Liver (tissue), 9 donors: Measurements from ENCODE around the gene SAMD1. TPM values are rescaled to one million over a fixed set of nuclear protein-coding genes. Genes with fewer than 3 reads are reported as not detected.

Experiments used
- DNase-seq: peaks from one replicate; pipeline ENCODE4 v3.0.0-alpha.2; 2017; ENCODE audit warnings: low spot score
- H3K27ac ChIP-seq, 2 donors: one replicate each; pipeline ENCODE4 v1.7.0; 2013; ENCODE audit warnings: inconsistent platforms in 2 of 2, low read length in 2 of 2, control low read depth in 1 of 2, low read depth in 1 of 2, mild to moderate bottlenecking in 1 of 2
- H3K27me3 ChIP-seq, 4 donors: one replicate each; pipeline versions ENCODE4 v1.6.1 to v1.7.0; 2013; ENCODE audit warnings: low read length in 3 of 4, inconsistent platforms in 1 of 4, mild to moderate bottlenecking in 1 of 4, moderate library complexity in 1 of 4; ENCODE audit not compliant: control insufficient read depth in 4 of 4, insufficient read depth in 4 of 4
- H3K36me3 ChIP-seq, 4 donors: one replicate each; pipeline versions ENCODE4 v1.6.1 to v1.7.0; 2013; ENCODE audit warnings: low read length in 3 of 4, mild to moderate bottlenecking in 3 of 4, low read depth in 1 of 4, moderate library complexity in 1 of 4; ENCODE audit not compliant: control insufficient read depth in 4 of 4, insufficient read depth in 3 of 4
- H3K4me1 ChIP-seq, 4 donors: one replicate each; pipeline versions ENCODE4 v1.6.1 to v1.7.0; 2013; ENCODE audit warnings: low read length in 3 of 4, mild to moderate bottlenecking in 3 of 4, moderate library complexity in 1 of 4; ENCODE audit not compliant: control insufficient read depth in 4 of 4, insufficient read depth in 4 of 4
- H3K4me3 ChIP-seq, 3 donors: one replicate each; pipeline versions ENCODE4 v1.6.1 to v1.7.0; 2013; ENCODE audit warnings: low read length in 3 of 3, control low read depth in 1 of 3, low read depth in 1 of 3, mild to moderate bottlenecking in 1 of 3
- H3K9ac ChIP-seq, 2 donors: one replicate each; pipeline ENCODE4 v1.7.0; 2013; ENCODE audit warnings: low read length in 2 of 2, mild to moderate bottlenecking in 2 of 2, moderate library complexity in 2 of 2, control low read depth in 1 of 2, low read depth in 1 of 2
- H3K9me3 ChIP-seq, 4 donors: one replicate each; pipeline versions ENCODE4 v1.6.1 to v1.7.0; 2013; ENCODE audit warnings: low read length in 3 of 4; ENCODE audit not compliant: control insufficient read depth in 4 of 4
- EGR1 ChIP-seq, 2 donors: IDR thresholded peaks; 2 replicates each; pipeline ENCODE4 v1.6.1; 2016 to 2018; ENCODE audit warnings: antibody characterized with exemption in 2 of 2, low read depth in 2 of 2
- FOXA1 ChIP-seq: IDR thresholded peaks from 2 replicates; pipeline ENCODE4 v1.6.1; 2016; ENCODE audit warnings: antibody characterized with exemption
- FOXA2 ChIP-seq: IDR thresholded peaks from 2 replicates; pipeline ENCODE4 v1.6.1; 2016; ENCODE audit warnings: antibody characterized with exemption
- GABPA ChIP-seq, 2 donors: IDR thresholded peaks in 1 of 2; conservative IDR thresholded peaks in 1 of 2; 2 replicates each; pipeline ENCODE4 v1.6.1; 2016; ENCODE audit warnings: antibody characterized with exemption in 2 of 2, mild to moderate bottlenecking in 1 of 2, moderate library complexity in 1 of 2
- HNF4A ChIP-seq, 2 donors: conservative IDR thresholded peaks; 2 replicates each; pipeline ENCODE4 v1.6.1; 2016; ENCODE audit warnings: antibody characterized with exemption in 2 of 2, mild to moderate bottlenecking in 2 of 2
- HNF4G ChIP-seq: IDR thresholded peaks from 2 replicates; pipeline ENCODE4 v1.6.1; 2016; ENCODE audit warnings: antibody characterized with exemption
- JUND ChIP-seq, 2 donors: IDR thresholded peaks; 2 replicates each; pipeline ENCODE4 v1.6.1; 2016; ENCODE audit warnings: antibody characterized with exemption in 2 of 2
- RAD21 ChIP-seq, 2 donors: IDR thresholded peaks; 2 replicates each; pipeline ENCODE4 v1.6.1; 2016; ENCODE audit warnings: antibody characterized with exemption in 2 of 2, mild to moderate bottlenecking in 2 of 2
- RXRA ChIP-seq, 2 donors: IDR thresholded peaks; 2 replicates each; pipeline ENCODE4 v1.6.1; 2017 to 2018; ENCODE audit warnings: antibody characterized with exemption in 2 of 2, mild to moderate bottlenecking in 1 of 2
- TAF1 ChIP-seq: conservative IDR thresholded peaks from 2 replicates; pipeline ENCODE4 v1.6.1; 2016; ENCODE audit warnings: antibody characterized with exemption, mild to moderate bottlenecking
- YY1 ChIP-seq: IDR thresholded peaks from 2 replicates; pipeline ENCODE4 v1.6.1; 2016; ENCODE audit warnings: antibody characterized with exemption, mild to moderate bottlenecking
- WGBS: extraction: QIAGEN DNeasy Blood & Tissue Kit; methylation state at CpG from one replicate; pipeline ENCODE4 v1.1.7; 2013; 5-methylcytosine and 5-hydroxymethylcytosine counted together
- polyA plus RNA-seq, 2 donors: library from polyadenylated mRNA; stranded (reverse) in 1 of 2; unstranded in 1 of 2; fragments of 200-250 nt in 1 of 2; fragments of >200 nt in 1 of 2; fragmentation: Nextera tagmentation in 1 of 2; extraction: Ambion mirVana in 1 of 2; gene quantifications; one replicate each; pipeline versions ENCODE4 v1.2.1 to v1.2.3, GENCODE V29; 2013 to 2015
- total RNA-seq, 2 donors: library from RNA; depleted of rRNA; stranded (reverse); fragments of >200 nt; gene quantifications; one replicate each; pipeline ENCODE4 v1.2.3, GENCODE V29; 2014
- TF ChIP-seq, protein P1 (sequence below): IDR thresholded peaks from 2 replicates; pipeline ENCODE4 v1.6.1; 2016; ENCODE audit warnings: antibody characterized with exemption
- TF ChIP-seq, protein P2 (sequence below): IDR thresholded peaks from 2 replicates; pipeline ENCODE4 v1.6.1; 2016; ENCODE audit warnings: antibody characterized with exemption, mild to moderate bottlenecking
- TF ChIP-seq, protein P3 (sequence below): IDR thresholded peaks from 2 replicates; pipeline ENCODE4 v1.6.1; 2016; ENCODE audit warnings: antibody characterized with exemption
- donor health status: healthy.
- donor health status: healthy.
- donor health status: healthy.
- donor health status: healthy.
- donor health status: healthy.

Gene SAMD1
- total and polyA plus RNA-seq, 4 donors: 2.1 to 33.0 (median 9.0) TPM

DNA sequence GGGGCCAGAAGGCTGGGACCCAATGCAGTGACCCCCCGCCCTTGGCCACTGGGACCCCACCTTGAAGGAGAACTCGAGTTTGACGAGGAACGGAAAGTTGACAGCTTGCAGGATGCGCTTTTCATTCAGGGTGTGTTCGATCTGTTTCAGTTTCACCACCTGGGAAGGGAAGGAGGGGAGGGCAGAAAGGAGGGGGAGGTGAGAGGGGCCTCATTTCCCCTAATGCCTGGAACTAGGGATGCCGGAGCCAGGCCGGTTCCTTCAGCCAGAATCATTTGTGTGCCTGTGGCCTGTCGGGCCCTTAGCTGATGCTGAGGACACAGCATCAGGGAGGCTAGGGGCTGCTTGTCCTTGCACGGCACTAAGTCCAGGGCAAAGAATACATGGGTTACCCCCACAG is 12.2 kb upstream of the SAMD1 start:
- TF ChIP-seq, protein P1, sequence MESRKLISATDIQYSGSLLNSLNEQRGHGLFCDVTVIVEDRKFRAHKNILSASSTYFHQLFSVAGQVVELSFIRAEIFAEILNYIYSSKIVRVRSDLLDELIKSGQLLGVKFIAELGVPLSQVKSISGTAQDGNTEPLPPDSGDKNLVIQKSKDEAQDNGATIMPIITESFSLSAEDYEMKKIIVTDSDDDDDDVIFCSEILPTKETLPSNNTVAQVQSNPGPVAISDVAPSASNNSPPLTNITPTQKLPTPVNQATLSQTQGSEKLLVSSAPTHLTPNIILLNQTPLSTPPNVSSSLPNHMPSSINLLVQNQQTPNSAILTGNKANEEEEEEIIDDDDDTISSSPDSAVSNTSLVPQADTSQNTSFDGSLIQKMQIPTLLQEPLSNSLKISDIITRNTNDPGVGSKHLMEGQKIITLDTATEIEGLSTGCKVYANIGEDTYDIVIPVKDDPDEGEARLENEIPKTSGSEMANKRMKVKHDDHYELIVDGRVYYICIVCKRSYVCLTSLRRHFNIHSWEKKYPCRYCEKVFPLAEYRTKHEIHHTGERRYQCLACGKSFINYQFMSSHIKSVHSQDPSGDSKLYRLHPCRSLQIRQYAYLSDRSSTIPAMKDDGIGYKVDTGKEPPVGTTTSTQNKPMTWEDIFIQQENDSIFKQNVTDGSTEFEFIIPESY: no peak
- TF ChIP-seq HNF4G: no peak
- Histone ChIP-seq H3K36me3 (peaks cover 15 to 51% (median 31%) of the 10 kb centered on the region in 4 donors), H3K27me3 (no peaks in the 10 kb centered on the region), H3K4me3 (no peak overlapping the region), H3K4me1 (no peaks in the 10 kb centered on the region), H3K27ac (no peak overlapping the region), H3K9me3 (no peaks in the 10 kb centered on the region), H3K9ac (no peak overlapping the region)
- 93% methylated on average over 10 of the region's 10 CpGs for WGBS
- no peak for DNase-seq

DNA sequence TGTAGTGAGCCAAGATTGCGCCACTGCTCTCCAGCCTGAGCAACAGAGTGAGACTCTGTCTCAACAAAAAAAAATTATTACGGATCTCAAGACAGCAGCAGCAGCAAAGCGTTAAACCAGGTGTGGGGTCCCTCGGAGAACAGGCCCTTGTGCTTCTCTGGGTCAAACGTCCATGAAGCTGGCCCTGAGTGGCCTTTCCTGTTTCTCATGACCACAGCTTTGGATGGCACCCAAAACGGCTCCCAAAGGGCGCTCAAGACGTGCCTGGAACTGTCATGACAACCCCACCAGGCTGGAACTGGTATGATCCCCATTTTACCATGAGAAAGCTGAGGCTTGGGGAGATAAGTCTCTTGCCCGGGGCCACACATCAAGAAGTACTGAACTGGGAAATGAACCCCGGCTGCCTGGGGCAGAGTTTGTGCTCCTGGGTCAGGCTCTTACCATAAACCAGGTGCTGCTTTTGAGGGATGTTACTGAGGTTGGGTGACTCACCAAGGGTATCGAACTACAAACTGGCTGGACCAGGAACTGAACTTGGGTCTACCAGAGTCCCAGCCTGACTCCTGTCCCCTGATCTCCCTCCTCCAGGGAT is 11.6 kb upstream of the SAMD1 start:
- Histone ChIP-seq H3K9me3 (no peaks in the 10 kb centered on the region), H3K4me1 (no peaks in the 10 kb centered on the region), H3K9ac (no peak overlapping the region), H3K27me3 (no peaks in the 10 kb centered on the region), H3K36me3 (peaks cover 18 to 55% (median 31%) of the 10 kb centered on the region in 4 donors), H3K27ac (no peak overlapping the region), H3K4me3 (no peak overlapping the region)
- DNase-seq: no peak
- no peak for TF ChIP-seq GABPA (IDR thresholded peaks at IDR 0.05 in 1 of 2, conservative IDR thresholded peaks at IDR 0.05 in 1 of 2)
- no peak for TF ChIP-seq TAF1
- no peak for TF ChIP-seq HNF4A (conservative IDR thresholded peaks at IDR 0.05)
- TF ChIP-seq, protein P2, sequence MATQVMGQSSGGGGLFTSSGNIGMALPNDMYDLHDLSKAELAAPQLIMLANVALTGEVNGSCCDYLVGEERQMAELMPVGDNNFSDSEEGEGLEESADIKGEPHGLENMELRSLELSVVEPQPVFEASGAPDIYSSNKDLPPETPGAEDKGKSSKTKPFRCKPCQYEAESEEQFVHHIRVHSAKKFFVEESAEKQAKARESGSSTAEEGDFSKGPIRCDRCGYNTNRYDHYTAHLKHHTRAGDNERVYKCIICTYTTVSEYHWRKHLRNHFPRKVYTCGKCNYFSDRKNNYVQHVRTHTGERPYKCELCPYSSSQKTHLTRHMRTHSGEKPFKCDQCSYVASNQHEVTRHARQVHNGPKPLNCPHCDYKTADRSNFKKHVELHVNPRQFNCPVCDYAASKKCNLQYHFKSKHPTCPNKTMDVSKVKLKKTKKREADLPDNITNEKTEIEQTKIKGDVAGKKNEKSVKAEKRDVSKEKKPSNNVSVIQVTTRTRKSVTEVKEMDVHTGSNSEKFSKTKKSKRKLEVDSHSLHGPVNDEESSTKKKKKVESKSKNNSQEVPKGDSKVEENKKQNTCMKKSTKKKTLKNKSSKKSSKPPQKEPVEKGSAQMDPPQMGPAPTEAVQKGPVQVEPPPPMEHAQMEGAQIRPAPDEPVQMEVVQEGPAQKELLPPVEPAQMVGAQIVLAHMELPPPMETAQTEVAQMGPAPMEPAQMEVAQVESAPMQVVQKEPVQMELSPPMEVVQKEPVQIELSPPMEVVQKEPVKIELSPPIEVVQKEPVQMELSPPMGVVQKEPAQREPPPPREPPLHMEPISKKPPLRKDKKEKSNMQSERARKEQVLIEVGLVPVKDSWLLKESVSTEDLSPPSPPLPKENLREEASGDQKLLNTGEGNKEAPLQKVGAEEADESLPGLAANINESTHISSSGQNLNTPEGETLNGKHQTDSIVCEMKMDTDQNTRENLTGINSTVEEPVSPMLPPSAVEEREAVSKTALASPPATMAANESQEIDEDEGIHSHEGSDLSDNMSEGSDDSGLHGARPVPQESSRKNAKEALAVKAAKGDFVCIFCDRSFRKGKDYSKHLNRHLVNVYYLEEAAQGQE: no peak
- TF ChIP-seq FOXA2: no peak
- TF ChIP-seq FOXA1: no peak
- TF ChIP-seq JUND (IDR thresholded peaks at IDR 0.05): no peak
- TF ChIP-seq RXRA (IDR thresholded peaks at IDR 0.05): no peak
- no peak for TF ChIP-seq HNF4G
- TF ChIP-seq, protein P3, sequence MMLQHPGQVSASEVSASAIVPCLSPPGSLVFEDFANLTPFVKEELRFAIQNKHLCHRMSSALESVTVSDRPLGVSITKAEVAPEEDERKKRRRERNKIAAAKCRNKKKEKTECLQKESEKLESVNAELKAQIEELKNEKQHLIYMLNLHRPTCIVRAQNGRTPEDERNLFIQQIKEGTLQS: no peak
- TF ChIP-seq EGR1 (IDR thresholded peaks at IDR 0.05; ENCODE audit: low read depth in 2 of 2): no peak
- TF ChIP-seq RAD21 (IDR thresholded peaks at IDR 0.05): no peak
- TF ChIP-seq YY1: no peak
- whole genome bisulfite sequencing: 80% methylated on average over 11 of the region's 11 CpGs
